Measurements from ENCODE around the gene INTS2. TPM values are rescaled to one million over a fixed set of nuclear protein-coding genes. Genes with fewer than 3 reads are reported as not detected.
"Not testable (repeated sequence)": the region's sequence is repeated elsewhere in the genome, so short reads cannot be mapped to it uniquely, and the experiment has no call there.

INTS2 gene
- total RNA-seq, 1 donor from 2014 or later = 14.9 TPM

GRCh38 chr17:61827649-61828395, 100.0 kb downstream of the INTS2 start:
- DNase-seq (ENCODE audit: low spot score) = no peak
- intact Hi-C loops (cut with DNase I) = no loop called here

DNA sequence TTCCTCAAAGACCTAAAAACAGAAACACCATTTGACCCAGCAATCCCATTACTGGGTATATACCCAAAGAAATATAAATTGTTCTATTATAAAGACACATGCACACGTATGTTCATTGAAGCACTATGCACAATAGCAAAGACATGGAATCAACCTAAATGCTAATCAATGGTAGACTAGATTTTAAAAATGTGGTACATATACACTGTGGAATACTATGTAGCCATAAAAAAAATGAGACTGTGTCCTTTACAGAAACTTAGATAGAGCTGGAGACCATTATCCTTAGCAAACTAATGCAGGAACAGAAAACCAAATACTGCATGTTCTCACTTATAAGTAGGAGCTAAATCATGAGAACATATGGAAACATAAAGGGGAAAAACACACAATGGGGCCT, 100.9 kb downstream of the INTS2 start:
- intact Hi-C loops (cut with DNase I); DNase-seq (ENCODE audit: low spot score): not testable (repeated sequence)

DNA sequence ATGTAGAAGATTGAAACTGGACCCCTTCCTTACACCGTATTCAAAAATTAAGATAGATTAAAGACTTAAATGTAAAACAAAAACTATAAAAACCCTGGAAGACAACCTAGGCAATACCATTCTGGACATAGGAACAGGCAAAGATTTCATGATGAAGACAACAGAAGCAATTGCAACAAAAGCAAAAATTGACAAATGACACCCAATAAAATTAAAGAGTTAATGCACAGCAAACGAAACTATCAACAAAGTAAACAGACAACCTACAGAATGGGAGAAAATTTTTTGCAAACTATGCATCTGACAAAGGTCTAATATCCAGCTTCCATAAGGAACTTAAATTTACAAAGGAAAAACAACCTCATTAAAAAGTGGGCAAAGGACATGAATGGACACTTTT, 101.6 kb downstream of the INTS2 start:
- intact Hi-C loops (cut with DNase I) = not testable (repeated sequence)

DNA sequence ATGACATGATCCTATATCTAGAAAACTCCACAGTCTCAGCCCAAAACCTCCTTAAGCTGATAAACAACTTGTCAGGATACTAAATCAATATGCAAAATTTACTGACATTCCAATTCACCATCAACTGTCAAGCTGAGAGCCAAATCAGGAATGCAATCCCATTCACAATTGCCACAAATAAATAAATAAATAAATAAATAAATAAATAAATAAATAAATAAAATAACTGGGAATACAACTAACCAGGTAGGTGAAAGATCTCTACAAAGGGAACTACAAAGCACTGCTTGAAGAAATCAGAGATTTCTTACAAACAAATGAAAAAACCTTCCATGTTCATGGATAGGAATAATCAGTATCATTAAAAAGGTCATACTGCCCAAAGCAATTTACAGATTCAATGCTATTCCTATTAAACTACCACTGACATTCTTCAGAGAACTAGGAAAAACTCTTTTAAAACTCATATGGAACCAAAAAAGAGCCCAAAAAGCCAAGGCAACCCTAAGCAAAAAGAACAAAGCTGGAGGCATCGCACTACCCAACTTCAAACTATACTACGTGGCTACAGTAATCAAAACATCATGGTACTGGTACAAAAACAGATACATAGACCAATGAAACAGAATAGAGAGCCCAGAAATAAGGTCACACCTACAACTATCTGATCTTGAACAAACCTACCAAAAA, 102.2 kb downstream of the INTS2 start:
- no peak for DNase-seq (ENCODE audit: low spot score)
- intact Hi-C loops (cut with DNase I) = no loop called here

More for the DNA sequence above, 101.6 kb downstream of the INTS2 start:
- not testable (repeated sequence) for DNase-seq (ENCODE audit: low spot score)

GRCh38 chr17:61822326-61823285, 105.2 kb downstream of the INTS2 start:
- intact Hi-C loops (cut with DNase I) = no loop called here
- no peak for DNase-seq (ENCODE audit: low spot score)

DNA sequence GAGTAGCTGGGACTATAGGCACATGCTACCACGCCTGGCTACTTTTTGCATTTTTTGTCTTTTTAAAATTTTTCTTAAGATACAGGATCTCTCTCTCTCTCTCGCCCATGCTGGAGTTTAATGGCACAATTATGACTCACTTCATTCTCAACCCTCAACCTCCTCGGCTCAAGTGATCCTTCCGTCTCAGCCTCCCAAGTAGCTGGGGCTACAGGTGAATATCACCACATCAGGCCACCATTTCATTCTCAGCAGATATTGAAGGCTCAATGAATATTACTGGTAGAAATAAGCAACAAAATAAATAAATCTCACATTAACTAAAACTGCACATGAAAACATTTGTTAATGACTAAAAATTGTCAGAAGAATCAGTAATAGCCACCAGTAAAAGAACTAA, 106.1 kb downstream of the INTS2 start:
- intact Hi-C loops (cut with DNase I) = no loop called here
- DNase-seq (ENCODE audit: low spot score) = no peak

DNA sequence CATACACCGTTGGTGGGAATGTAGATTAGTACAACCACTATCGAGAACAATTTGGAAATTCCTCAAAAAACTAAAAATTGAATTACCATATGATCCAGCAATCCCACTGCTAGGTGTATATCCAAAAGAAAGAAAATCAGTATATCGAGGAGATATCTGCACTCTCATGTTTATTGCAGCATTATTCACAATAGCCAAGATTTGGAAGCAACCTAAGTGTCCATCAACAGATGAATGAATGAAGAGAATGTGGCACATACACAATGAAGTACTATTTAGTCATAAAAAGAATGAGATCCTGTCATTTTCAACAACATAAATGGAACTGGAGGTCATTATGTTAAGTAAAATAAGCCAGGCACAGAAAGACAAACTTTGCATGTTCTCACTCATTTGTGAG, 108.5 kb downstream of the INTS2 start:
- DNase-seq (ENCODE audit: low spot score); intact Hi-C loops (cut with DNase I): not testable (repeated sequence)

DNA sequence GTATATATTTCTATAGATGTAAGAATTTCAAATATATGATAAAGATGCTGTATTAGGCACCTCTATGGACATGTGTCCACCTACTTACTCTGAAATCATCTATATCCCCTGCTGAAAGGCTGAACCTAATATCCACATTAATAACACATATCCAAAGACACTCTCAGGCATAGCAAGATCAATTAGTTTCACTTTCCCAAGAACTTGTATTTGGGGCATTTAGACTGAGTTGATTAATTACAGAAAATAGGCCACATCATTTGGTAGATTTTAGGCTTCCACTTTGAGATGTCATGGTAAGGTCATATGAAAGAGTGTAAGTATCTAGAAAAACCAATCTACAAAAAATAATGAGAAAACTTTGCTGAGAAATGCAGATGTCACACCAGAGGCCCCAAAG, 109.6 kb downstream of the INTS2 start:
- intact Hi-C loops (cut with DNase I) = no loop called here
- no peak for DNase-seq (ENCODE audit: low spot score)

DNA sequence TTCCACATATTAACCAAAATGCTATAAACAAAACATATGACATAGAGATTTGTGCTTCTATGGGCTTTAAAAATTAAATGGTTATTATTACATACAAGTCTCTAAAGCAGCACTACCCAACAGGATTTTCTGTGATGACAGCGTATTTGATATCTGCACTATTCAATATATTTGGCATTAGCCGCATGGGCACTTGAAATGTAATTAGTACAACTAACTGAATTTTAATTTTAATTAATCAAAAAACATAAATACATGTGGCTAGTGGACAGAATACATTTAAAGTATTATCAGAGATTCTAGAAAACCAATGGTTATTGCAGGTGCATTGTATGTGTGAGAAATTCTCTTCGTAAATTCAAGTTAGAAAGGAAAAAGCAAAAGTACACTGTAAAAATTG, 110.3 kb downstream of the INTS2 start:
- intact Hi-C loops (cut with DNase I) = no loop called here

GRCh38 chr17:61816538-61816937, 111.2 kb downstream of the INTS2 start:
- DNase-seq (ENCODE audit: low spot score) = no peak
- intact Hi-C loops (cut with DNase I) = no loop called here

More for the DNA sequence above, 110.3 kb downstream of the INTS2 start:
- DNase-seq (ENCODE audit: low spot score) = no peak

DNA sequence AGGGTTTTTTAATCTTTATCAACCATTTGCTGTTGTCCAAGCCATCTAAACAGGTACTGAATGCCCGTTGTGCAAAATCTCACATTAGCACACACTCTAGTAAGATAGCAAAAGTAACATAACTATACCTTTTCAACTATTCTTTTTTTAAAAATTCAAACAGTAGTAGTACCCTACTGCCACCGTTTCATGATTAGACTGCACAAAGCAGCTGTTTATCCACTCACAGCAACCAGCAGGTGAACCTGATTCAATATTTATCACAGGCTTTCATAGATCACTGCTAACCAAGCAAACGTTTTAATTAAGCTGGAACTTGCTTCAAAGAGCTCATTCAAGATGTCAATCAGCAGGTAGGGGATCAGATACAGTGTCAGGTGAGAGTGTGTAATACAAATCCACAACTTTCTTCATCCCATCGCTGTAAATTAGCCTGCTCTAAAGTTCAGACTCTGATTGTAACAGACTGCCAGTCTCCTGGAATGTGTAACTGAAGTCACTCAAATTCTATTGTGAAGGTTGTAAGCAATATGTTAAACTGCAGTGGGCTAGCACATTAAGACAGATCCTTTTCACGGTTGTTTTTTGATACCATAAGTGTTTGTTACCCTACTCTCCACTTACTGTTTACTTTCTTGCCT, 111.8 kb downstream of the INTS2 start:
- intact Hi-C loops (cut with DNase I) = no loop called here
- no peak for DNase-seq (ENCODE audit: low spot score)

Other genes starting within 250 kb of the INTS2 start
- gene BRIP1, start 64.5 kb downstream of the INTS2 start, total RNA-seq = 0.11 TPM
- gene MED13, start 137.3 kb upstream of the INTS2 start, total RNA-seq = 47.4 TPM

Data from cardiac septum (tissue), 1 donor.